Measurements from ENCODE around the gene CRCP.
"Not testable (repeated sequence)": the region's sequence is repeated elsewhere in the genome, so short reads cannot be mapped to it uniquely, and the experiment has no call there.

The CRCP gene

DNA sequence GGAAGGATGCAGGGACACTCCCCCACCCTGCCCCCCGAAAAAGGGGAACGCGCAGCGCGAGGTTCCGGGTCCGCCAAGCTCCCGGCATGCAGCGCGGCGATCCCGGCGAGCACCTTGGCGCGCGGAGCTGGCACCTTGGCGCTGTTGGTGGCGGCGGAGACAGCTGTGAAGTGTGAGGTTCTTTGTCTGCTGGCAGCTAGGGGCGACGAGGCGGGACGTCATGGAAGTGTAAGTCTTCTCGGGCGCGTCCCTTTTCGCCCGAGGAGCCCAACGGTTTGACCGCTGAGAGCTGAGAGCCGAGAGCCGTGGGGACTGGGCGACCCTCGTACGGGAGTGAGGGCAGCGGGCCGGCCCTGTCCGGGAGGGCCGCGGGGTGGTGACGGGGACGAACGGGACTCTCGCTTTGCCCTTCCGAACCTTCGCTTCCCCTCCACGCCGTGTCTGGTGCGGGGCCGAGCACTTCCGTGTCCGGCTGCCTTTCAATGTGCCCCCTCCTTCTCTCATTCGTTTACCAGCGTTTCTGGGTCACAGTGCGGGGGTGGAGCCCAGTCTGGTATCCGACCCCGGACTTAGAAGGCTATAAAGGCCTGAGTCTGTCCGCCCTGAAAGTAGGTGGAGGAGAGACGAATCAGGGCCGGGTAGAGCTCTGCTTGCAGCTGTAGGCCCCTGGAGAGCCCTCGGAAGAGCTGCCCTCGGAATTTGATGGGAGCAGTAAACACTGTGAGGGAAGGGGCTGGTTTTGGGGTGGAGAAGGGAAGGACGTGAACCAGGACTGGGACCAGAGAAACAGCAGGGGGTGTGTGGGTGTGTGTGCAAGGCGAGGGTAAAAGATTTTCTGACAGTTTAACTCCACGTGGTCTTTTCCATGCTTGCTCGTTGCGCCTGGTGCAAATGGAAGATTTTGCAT, at the start of gene CRCP:
TSS of gene CRCP (plus strand) at position 105 of the 907 bp plus-strand sequence. CDS start at position 221, 116 bp downstream.
- Histone ChIP-seq H3K4me1 (peaks cover 42 to 60% (median 50%) of the 10 kb centered on the region in 10 experiments), H3K9me3 (replicated peaks in 1 of 11) (no peaks in the 10 kb centered on the region), H4K20me1 (peaks cover 40 to 49% (median 46%) of the 10 kb centered on the region in 11 experiments; a peak in 21 of 22 replicates)

DNA sequence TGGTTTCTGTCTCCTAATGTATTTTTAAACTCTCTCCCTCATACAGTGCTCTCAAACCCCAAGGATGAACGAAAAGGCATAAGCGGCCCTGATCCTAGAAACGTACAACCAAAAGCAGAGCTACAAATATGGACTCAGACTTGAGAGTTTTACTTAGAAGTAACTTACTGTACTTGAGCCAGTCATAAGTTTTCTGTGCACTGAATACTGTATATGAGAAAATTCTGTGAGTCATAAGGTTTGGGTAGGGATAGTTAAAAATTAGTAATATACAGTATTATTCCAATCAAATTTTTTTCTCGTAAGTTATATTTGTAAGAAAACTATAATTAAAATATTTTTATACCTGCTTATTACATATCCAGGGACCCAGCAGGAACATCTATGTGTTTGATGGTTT, 44.9 kb upstream of the CRCP start:
- Histone ChIP-seq H3K27ac (no peak overlapping the region), H4K20me1 (no peaks in the 10 kb centered on the region), H3K9ac (no peak overlapping the region), H3K9me3 (replicated peaks in 1 of 11) (no peaks in the 10 kb centered on the region), H3K4me1 (peaks cover 0 to 6% (median 0%) of the 10 kb centered on the region in 10 experiments; a peak in 3 of 20 replicates), H3K36me3 (no peaks in the 10 kb centered on the region), H3K4me3 (no peak overlapping the region), H3K4me2 (no peak overlapping the region), H3K27me3 (no peaks in the 10 kb centered on the region)
- no peak for TF ChIP-seq Cebpa-rat (IDR thresholded peaks at IDR 0.05)

More for the DNA sequence above, at the start of gene CRCP:
- Histone ChIP-seq H3K27me3 (no peaks in the 10 kb centered on the region), H3K36me3 (peaks cover 10 to 44% (median 39%) of the 10 kb centered on the region in 11 experiments; a peak in 21 of 22 replicates), H3K4me3 (peak within 1 kb of the TSS; percentile 74 to 99 (median 84)), H3K9ac (peak within 1 kb of the TSS; percentile 93 to 99 (median 97)), H3K4me2 (peak within 1 kb of the TSS; percentile 79 to 97 (median 91)), H3K27ac (peak within 1 kb of the TSS; percentile 95 to 99 (median 97))
- TF ChIP-seq Cebpa-rat (IDR thresholded peaks at IDR 0.05): no peak

DNA sequence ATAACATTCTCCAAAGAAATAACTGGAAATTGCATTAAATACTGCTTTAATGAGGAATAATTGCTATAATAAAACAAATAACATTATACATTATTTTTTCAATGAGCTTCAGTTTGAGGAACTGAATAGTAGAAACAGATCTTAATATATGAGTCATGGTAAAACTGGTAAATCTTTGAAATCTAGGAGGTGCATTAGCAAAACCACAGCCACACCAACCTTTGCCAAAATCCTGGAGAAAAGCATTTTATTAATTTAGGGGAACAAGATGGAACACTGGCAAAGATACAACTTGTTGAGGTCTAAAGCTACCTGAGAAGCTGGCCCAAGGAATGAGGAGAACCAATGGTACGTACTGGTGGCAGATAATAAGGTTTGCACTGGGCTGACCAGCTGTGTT, 44.4 kb upstream of the CRCP start:
- peaks cover 0 to 6% (median 0%) of the 10 kb centered on the region in 10 experiments; a peak in 3 of 20 replicates for H3K4me1 ChIP-seq
- no peak overlapping the region for H3K27ac ChIP-seq
- no peak overlapping the region; a peak in 1 of 22 replicates for H3K4me2 ChIP-seq
- no peak overlapping the region for H3K9ac ChIP-seq
- H4K20me1 ChIP-seq: no peaks in the 10 kb centered on the region
- no peaks in the 10 kb centered on the region for H3K36me3 ChIP-seq
- no peaks in the 10 kb centered on the region for H3K9me3 ChIP-seq (replicated peaks in 1 of 11)
- H3K4me3 ChIP-seq: no peak overlapping the region
- no peak for TF ChIP-seq Cebpa-rat (IDR thresholded peaks at IDR 0.05)
- no peaks in the 10 kb centered on the region for H3K27me3 ChIP-seq

DNA sequence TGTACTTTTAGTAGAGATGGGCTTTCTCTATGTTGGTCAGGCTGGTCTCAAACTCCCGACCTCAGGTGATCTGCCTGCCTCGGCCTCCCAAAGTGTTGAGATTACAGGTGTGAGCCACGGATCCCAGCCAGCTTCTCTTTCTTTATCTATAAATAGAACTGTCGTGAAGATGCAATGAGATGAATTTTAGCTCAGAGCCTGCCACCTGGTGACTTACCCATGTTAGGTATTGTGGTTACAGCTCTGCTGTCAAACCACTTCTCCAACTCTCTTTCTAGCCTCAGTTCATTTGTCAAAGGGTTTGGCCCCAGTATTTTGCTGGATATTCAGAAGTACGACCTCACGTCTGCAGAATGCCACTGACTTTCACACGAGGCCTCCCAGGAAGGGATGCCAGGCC, 42.4 kb upstream of the CRCP start:
- not testable (repeated sequence) for H3K27ac ChIP-seq; H4K20me1 ChIP-seq; H3K27me3 ChIP-seq; H3K9ac ChIP-seq; H3K9me3 ChIP-seq (replicated peaks in 1 of 11); H3K36me3 ChIP-seq; H3K4me3 ChIP-seq; H3K4me2 ChIP-seq
- H3K4me1 ChIP-seq: peaks cover 11 to 17% (median 14%) of the 10 kb centered on the region in 10 experiments

DNA sequence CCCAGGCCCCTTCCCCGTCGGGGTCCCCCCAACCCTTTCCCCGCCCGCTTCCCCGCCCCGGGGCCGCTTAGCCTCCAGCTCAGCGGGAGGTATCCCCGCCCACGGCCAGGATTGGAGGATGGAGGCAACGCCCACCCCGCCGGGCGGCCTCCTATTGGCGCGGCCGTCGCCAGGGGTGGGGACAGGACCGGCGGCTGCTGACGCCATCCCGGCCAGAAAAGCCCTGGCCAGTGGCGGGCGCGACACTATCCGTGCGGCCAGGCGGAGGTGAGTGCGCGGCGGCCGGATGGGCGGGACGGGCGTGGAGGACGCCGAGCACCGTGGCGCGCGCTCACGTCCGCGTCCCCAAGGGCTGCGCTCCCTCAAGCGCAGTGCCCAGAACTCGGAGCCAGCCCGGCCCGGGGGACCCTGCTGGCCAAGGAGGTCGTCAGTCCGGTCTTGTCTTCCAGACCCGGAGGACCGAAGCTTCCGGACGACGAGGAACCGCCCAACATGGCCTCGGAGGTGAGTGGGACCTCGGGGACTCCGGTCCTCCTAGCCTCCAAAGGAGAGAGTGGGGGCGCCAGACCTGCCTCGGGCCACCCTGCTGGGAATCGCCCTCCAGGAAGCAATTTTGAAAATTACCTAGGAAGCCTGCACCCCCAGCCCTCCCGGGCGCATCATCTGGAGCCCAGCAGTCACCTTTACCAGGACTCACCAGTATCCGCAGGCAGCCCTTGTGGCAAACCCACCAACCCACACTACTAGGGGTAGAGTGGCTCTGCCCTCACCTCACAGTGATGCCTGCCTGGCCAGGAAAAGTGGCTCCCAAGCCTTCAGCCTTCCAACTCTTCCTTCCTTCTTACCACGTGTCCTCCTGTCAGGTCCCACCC, 38.8 kb upstream of the CRCP start, which contains the start of gene ASL:
TSS of gene ASL (plus strand) at position 230 of the 872 bp plus-strand sequence. CDS start at position 493, 263 bp downstream.
- Histone ChIP-seq H3K27me3 (no peaks in the 10 kb centered on the region), H3K4me2 (peak within 1 kb of the TSS; percentile 93 to 100 (median 94)), H3K4me3 (peak within 1 kb of the TSS; percentile 76 to 94 (median 89)), H3K27ac (peak within 1 kb of the TSS; percentile 60 to 79 (median 69); a peak in 21 of 22 replicates), H3K9ac (peak within 1 kb of the TSS; percentile 76 to 86 (median 84)), H4K20me1 (peaks cover 0 to 19% (median 4%) of the 10 kb centered on the region in 11 experiments; a peak in 8 of 22 replicates), H3K9me3 (replicated peaks in 1 of 11) (no peaks in the 10 kb centered on the region), H3K4me1 (peaks cover 22 to 32% (median 27%) of the 10 kb centered on the region in 10 experiments), H3K36me3 (peaks cover 4 to 28% (median 14%) of the 10 kb centered on the region in 11 experiments; a peak in 15 of 22 replicates)
- TF ChIP-seq Cebpa-rat (IDR thresholded peaks at IDR 0.05): no peak

DNA sequence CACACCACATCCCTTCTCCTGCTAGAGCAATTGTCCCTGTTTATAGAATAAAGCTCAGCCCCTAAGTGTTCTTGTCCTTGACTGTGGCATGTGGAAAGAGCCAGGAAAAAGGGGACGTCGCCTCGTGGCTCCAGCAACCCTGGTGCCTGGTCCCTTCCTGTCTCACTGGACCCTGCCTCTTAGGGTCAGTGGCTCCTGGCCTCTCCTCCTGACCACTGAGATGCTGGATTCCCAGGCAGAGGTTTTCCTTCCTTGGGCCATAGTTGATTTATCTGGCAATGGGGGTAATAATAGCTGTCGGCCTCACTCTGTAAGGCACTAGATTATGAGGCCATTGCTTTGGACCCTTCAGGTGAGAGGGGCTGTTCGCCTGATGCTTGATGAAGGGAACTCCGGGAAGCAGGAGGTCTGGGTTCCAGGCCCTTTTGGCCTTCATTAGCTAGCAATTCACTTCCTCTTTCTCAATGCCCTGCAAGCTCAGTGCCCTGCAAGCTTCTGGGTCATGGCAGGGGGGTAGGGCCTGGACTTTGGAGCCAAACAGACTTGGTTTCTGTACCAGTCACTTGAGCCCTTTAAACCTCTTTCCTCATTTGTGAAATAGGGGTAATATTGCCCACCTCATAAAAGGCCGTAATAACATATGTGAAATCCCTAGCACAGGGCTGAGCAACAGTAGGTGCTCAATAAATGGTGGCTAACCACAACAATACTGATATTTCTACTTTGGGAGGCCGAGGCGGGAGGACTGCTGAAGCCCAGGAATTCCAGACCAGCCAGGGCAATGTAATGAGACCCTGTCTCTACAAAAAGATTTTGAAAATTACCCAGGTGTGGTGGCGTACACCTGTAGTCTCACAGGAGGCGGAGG, 38.0 kb upstream of the CRCP start:
- Histone ChIP-seq H3K36me3 (peaks cover 4 to 36% (median 22%) of the 10 kb centered on the region in 11 experiments; a peak in 15 of 22 replicates), H3K4me2 (peak overlapping the region; percentile 93 to 100 (median 94)), H3K4me3 (peak overlapping the region; percentile 76 to 94 (median 89)), H3K9ac (peak overlapping the region; percentile 76 to 86 (median 84)), H4K20me1 (peaks cover 0 to 24% (median 7%) of the 10 kb centered on the region in 11 experiments; a peak in 9 of 22 replicates), H3K4me1 (peaks cover 22 to 32% (median 27%) of the 10 kb centered on the region in 10 experiments), H3K27ac (peak overlapping the region in 10 of 11 experiments; percentile 63 to 79 (median 70); a peak in 15 of 22 replicates), H3K9me3 (replicated peaks in 1 of 11) (no peaks in the 10 kb centered on the region), H3K27me3 (no peaks in the 10 kb centered on the region)
- no peak for TF ChIP-seq Cebpa-rat (IDR thresholded peaks at IDR 0.05)

DNA sequence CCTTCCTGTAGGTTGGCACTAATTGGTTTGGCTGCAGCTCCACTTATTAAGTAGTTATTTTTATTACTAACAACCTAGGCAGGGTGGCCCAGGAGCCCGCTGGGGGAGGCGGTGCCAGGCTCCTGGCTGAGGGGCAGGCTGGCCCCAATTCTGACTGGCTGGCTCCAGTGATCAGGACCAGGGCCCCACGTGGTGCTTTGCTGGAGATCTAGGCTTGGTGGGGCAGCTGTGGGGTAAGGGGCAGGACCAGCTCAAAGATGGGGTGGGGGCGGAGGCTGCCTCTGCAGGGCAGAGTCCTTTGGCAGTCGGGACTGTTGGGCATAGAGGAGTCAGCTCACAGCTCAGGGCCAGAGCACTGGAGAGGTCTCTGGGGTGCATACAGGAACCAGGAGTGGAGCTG, 36.6 kb upstream of the CRCP start:
- peak overlapping the region in 1 of 11 experiments; percentile 25; a peak in 3 of 22 replicates for H3K27ac ChIP-seq
- no peaks in the 10 kb centered on the region for H3K27me3 ChIP-seq
- H3K9me3 ChIP-seq (replicated peaks in 1 of 11): no peaks in the 10 kb centered on the region
- no peak overlapping the region for H3K4me3 ChIP-seq
- no peak for TF ChIP-seq Cebpa-rat (IDR thresholded peaks at IDR 0.05)
- H3K4me2 ChIP-seq: peak overlapping the region; percentile 53 to 98 (median 94); a peak in 21 of 22 replicates
- peaks cover 22 to 32% (median 27%) of the 10 kb centered on the region in 10 experiments for H3K4me1 ChIP-seq
- peaks cover 8 to 50% (median 35%) of the 10 kb centered on the region in 11 experiments; a peak in 17 of 22 replicates for H3K36me3 ChIP-seq
- peaks cover 0 to 37% (median 7%) of the 10 kb centered on the region in 11 experiments; a peak in 10 of 22 replicates for H4K20me1 ChIP-seq
- H3K9ac ChIP-seq: peak overlapping the region in 1 of 11 experiments; percentile 0; a peak in 3 of 22 replicates

DNA sequence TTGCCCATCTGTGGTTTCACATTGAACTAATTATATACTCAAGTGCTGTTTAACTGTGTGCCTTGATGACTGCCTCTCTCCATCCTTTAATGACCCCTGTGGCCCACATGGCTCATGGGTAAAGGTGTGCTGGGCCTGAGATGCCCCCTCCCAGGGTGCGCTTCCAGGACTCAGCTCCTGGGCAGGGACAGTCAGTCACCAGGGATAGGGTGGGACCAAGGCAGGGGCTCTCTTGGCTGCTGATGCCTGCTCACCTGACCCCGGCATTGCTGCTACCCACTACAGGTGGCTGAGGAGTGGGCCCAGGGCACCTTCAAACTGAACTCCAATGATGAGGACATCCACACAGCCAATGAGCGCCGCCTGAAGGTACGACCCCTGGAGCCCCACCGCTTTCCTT, 32.6 kb upstream of the CRCP start:
- TF ChIP-seq Cebpa-rat (IDR thresholded peaks at IDR 0.05): no peak
- Histone ChIP-seq H3K27me3 (no peaks in the 10 kb centered on the region), H4K20me1 (peaks cover 0 to 58% (median 7%) of the 10 kb centered on the region in 11 experiments; a peak in 10 of 22 replicates), H3K4me3 (no peak overlapping the region), H3K4me1 (peaks cover 12 to 26% (median 23%) of the 10 kb centered on the region in 10 experiments), H3K4me2 (no peak overlapping the region), H3K9ac (no peak overlapping the region), H3K9me3 (replicated peaks in 1 of 11) (no peaks in the 10 kb centered on the region), H3K27ac (no peak overlapping the region), H3K36me3 (peaks cover 16 to 90% (median 72%) of the 10 kb centered on the region in 11 experiments; a peak in 21 of 22 replicates)

All from BLaER1 treated with 17β-estradiol and CSF1 and Interleukin-3, amounts not matched to agents 10 nM and 100 nM (cell line).